OCI-LY7 (cell line): ENCODE data around the gene TOM1L2. TPM values are rescaled to one million over a fixed set of nuclear protein-coding genes. Genes with fewer than 3 reads are reported as not detected.

Experiments
- BruUV-seq: library from RNA; stranded (reverse); fragments of 400-500 nt; replicated peaks from 2 replicates; lab custom pipeline; 2021; lab: Mats Ljungman, UMichigan
- CTCF ChIA-PET: fragments of 300-600 bp; sonication (Branson Sonifier 250); formaldehyde crosslinking; loops from one replicate; lab custom pipeline; 2022; ENCODE audit warnings: antibody characterized with exemption; ENCODE audit not compliant: unreplicated experiment; lab: Charles Lee
- POLR2A ChIA-PET: fragments of 300-600 bp; sonication (Branson Sonifier 250); formaldehyde crosslinking; loops from one replicate; lab custom pipeline; 2022; ENCODE audit warnings: antibody characterized with exemption; lab: Charles Lee
- DNase-seq: peaks from one replicate; pipeline ENCODE4 v3.0.0-alpha.2; 2015; ENCODE audit warnings: low spot score
- H2AFZ ChIP-seq: fragments of 200-600 bp; sonication (generic), shearing (Covaris generic); 2 replicates; pipeline ENCODE4 v1.6.1; 2014; ENCODE audit warnings: mild to moderate bottlenecking, antibody characterized with exemption, low read length, moderate library complexity
- H3K27ac ChIP-seq: fragments of 200-600 bp; sonication (generic); 2 replicates; pipeline ENCODE4 v1.5.1; 2014; ENCODE audit warnings: mixed run types, low read depth, mild to moderate bottlenecking, moderate library complexity, low read length, inconsistent platforms; ENCODE audit not compliant: poor library complexity, severe bottlenecking
- H3K36me3 ChIP-seq: fragments of 200-600 bp; sonication (generic); 2 replicates; pipeline ENCODE4 v1.6.1; 2014; ENCODE audit warnings: mild to moderate bottlenecking, antibody characterized with exemption, low read length, moderate library complexity, mixed read lengths; ENCODE audit not compliant: insufficient read depth
- H3K4me1 ChIP-seq: fragments of 200-600 bp; sonication (generic); 2 replicates; pipeline ENCODE4 v1.5.1; 2014; ENCODE audit warnings: mild to moderate bottlenecking, low read length; ENCODE audit not compliant: insufficient read depth, poor library complexity, severe bottlenecking
- H3K4me2 ChIP-seq: fragments of 200-600 bp; sonication (generic); 2 replicates; pipeline ENCODE4 v1.6.1; 2014; ENCODE audit warnings: mild to moderate bottlenecking, low read length
- H3K4me3 ChIP-seq: fragments of 200-600 bp; sonication (generic); 2 replicates; pipeline ENCODE4 v1.5.1; 2014; ENCODE audit warnings: mild to moderate bottlenecking, low read depth, low read length; ENCODE audit not compliant: poor library complexity, severe bottlenecking
- H3K79me2 ChIP-seq: fragments of 200-600 bp; sonication (generic); 2 replicates; pipeline ENCODE4 v1.6.1; 2016; ENCODE audit warnings: low read depth, mild to moderate bottlenecking, low read length, moderate library complexity, mixed read lengths; ENCODE audit not compliant: insufficient read depth
- H3K9me2 ChIP-seq: fragments of 200-600 bp; sonication (generic); 2 replicates; pipeline ENCODE4 v1.6.1; 2016; ENCODE audit warnings: mild to moderate bottlenecking, low read length, mixed read lengths; ENCODE audit not compliant: insufficient read depth
- H3K9me3 ChIP-seq: fragments of 200-600 bp; sonication (generic); 2 replicates; pipeline ENCODE4 v1.6.1; 2014; ENCODE audit warnings: mild to moderate bottlenecking, mixed run types, low read length, mixed read lengths
- H4K20me1 ChIP-seq: fragments of 200-600 bp; sonication (generic); 2 replicates; pipeline ENCODE4 v1.6.1; 2014; ENCODE audit warnings: mild to moderate bottlenecking, antibody characterized with exemption, low read length, moderate library complexity, mixed read lengths; ENCODE audit not compliant: insufficient read depth
- CTCF ChIP-seq: fragments of 200-600 bp; sonication (generic); conservative IDR thresholded peaks from 2 replicates; pipeline ENCODE4 v1.5.1; 2014; ENCODE audit warnings: mild to moderate bottlenecking, antibody characterized with exemption, low read length, moderate library complexity, mixed read lengths
- EZH2phosphoT487 ChIP-seq: fragments of 200-600 bp; sonication (generic); IDR thresholded peaks from 2 replicates; pipeline ENCODE4 v1.6.1; 2018; ENCODE audit warnings: low read depth, borderline replicate concordance, mild to moderate bottlenecking, mixed run types, antibody characterized with exemption, low read length, moderate library complexity, mixed read lengths
- intact Hi-C: fragments of 100-400 bp; cut with micrococcal nuclease; formaldehyde crosslinking; loops from one replicate; pipeline ENCODE4 v1.10.0; 2022; ENCODE audit not compliant: unreplicated experiment
- total RNA-seq, 2 experiments: library from RNA; depleted of rRNA in 1 of 2; stranded (reverse); fragments of >200 nt in 1 of 2; shearing (Covaris generic) in 1 of 2; gene quantifications; 2 replicates each; pipeline ENCODE4 v1.2.3, GENCODE V29; 2014 to 2022

The TOM1L2 gene
- total RNA-seq, 2 experiments from 2014 or later, result 4.9 to 14.3 TPM

DNA sequence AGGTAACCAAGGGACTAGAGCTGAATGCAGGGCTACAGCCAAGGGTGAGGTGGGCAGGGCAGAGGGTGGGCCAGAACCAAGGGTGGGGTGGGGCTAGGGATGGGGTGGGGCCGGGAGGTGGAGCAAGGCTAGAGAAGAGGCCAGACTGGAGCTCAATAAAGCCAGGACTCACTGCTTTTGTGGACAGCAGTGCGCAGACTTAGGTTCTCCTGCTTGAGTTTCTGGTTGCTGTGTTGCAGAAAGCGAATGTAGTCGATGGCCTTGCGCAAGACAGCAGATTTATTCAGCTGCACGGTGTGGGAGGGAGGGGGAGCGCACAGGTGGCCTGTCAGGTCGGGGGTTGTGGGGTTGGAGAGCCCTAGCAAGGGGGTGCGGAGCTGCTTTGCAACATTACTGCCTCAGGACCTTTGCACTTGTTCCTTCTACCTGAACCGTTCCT, 154.1 kb downstream of the TOM1L2 start:
- intact Hi-C loops, result no loop called here
- H3K9me3 ChIP-seq, result no peaks in the 10 kb centered on the region
- no peak overlapping the region for H3K27ac ChIP-seq
- TF ChIP-seq EZH2phosphoT487 (no peak), CTCF (no peak)
- H3K9me2 ChIP-seq, result no peaks in the 10 kb centered on the region
- peaks cover 26% of the 10 kb centered on the region for H3K79me2 ChIP-seq
- H3K4me2 ChIP-seq, result no peak overlapping the region
- no peak overlapping the region for H2AFZ ChIP-seq
- H3K4me1 ChIP-seq, result peaks cover 36% of the 10 kb centered on the region
- peaks cover 90% of the 10 kb centered on the region for H3K36me3 ChIP-seq
- peaks cover 20% of the 10 kb centered on the region; the same call in 1 of the 2 replicates for H4K20me1 ChIP-seq
- ChIA-PET CTCF (interaction anchor here (0.6 kb wide), 2 partner anchors 60 to 168 kb away, joined by 3 to 13 read pairs; no protein-coding TSS in a partner anchor), POLR2A (interaction anchor here (0.6 to 1.8 kb wide), 2 partner anchors 18 to 101 kb away, joined by 3 to 5 read pairs; no protein-coding TSS in a partner anchor)
- BruUV-seq, result no TSS peak
- DNase-seq, result peak; percentile 56
- H3K4me3 ChIP-seq, result no peak overlapping the region

DNA sequence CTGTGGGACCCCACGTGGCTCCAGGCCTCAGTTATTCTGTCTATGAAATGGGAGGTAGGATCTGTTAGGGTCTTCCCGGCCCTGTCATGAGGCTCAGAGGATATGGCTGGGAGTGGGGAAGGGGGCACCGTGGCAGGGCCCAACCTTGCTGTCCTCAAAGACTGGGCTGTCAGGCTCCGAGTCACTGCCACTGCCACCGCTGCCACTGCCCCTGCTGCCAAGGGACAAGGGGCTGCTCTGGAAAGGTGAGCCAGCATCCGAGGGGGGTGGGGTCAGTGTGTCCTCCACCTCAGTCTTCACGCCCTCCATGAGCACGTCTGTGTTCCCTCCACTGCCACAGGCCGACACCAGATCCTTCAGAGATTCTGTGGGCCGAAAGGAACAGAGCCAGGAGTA, 154.7 kb downstream of the TOM1L2 start:
- peaks cover 21% of the 10 kb centered on the region; the same call in 1 of the 2 replicates for H3K79me2 ChIP-seq
- intact Hi-C loops, result no loop called here

More for the DNA sequence above, 154.7 kb downstream of the TOM1L2 start:
- Histone ChIP-seq H3K9me3 (no peaks in the 10 kb centered on the region), H4K20me1 (peaks cover 14% of the 10 kb centered on the region; the same call in 1 of the 2 replicates), H3K4me1 (peaks cover 30% of the 10 kb centered on the region), H3K9me2 (no peaks in the 10 kb centered on the region), H3K4me2 (no peak overlapping the region), H3K27ac (no peak overlapping the region), H3K36me3 (peaks cover 90% of the 10 kb centered on the region), H3K4me3 (no peak overlapping the region), H2AFZ (no peak overlapping the region)
- TF ChIP-seq EZH2phosphoT487 (no peak), CTCF (no peak)
- ChIA-PET CTCF (interaction anchor here (0.6 kb wide), 2 partner anchors 60 to 168 kb away, joined by 3 to 13 read pairs; no protein-coding TSS in a partner anchor), POLR2A (interaction anchor here (0.6 to 1.8 kb wide), 2 partner anchors 18 to 101 kb away, joined by 3 to 5 read pairs; no protein-coding TSS in a partner anchor)
- DNase-seq, result no peak
- BruUV-seq, result no TSS peak
